NB4 (cell line): ENCODE results near the gene RBM5.

ENCODE experiments used
- DNase-seq: peaks from one replicate; pipeline ENCODE4 v3.0.0; 2010; ENCODE audit warnings: low read depth
- H3K4me3 ChIP-seq: one replicate; pipeline ENCODE4 v1.5.1; 2011; ENCODE audit warnings: mild to moderate bottlenecking, low read depth, low read length, moderate library complexity
- CTCF ChIP-seq: IDR thresholded peaks from one replicate; pipeline ENCODE4 v1.5.1; 2012; ENCODE audit warnings: low read depth, low read length
- MAX ChIP-seq: IDR thresholded peaks from 2 replicates; pipeline ENCODE4 v1.6.1; 2011; ENCODE audit warnings: low read depth, low read length
- MYC ChIP-seq: IDR thresholded peaks from 2 replicates; pipeline ENCODE4 v1.6.1; 2011; ENCODE audit warnings: low read depth, low read length
- POLR2A ChIP-seq: IDR thresholded peaks from 2 replicates; pipeline ENCODE4 v1.6.1; 2011; ENCODE audit warnings: mild to moderate bottlenecking; ENCODE audit not compliant: insufficient read length; ENCODE audit errors: extremely low read depth

The RBM5 gene

GRCh38 chr3:50126287-50127211 is 37.8 kb downstream of the RBM5 start:
- no peak for TF ChIP-seq CTCF
- TF ChIP-seq MYC: no peak
- TF ChIP-seq MAX: no peak
- H3K4me3 ChIP-seq: no peak overlapping the region
- no peak for DNase-seq

- H3K4me3 ChIP-seq: no peak overlapping the region
- DNase-seq: no peak
- no peak for TF ChIP-seq MYC
- TF ChIP-seq MAX: no peak
- no peak for TF ChIP-seq CTCF
- TF ChIP-seq POLR2A: no peak
Measured at GRCh38 chr3:50127251-50127691, 38.6 kb downstream of the RBM5 start.

- TF ChIP-seq MAX: no peak
- TF ChIP-seq POLR2A: no peak
- no peak for TF ChIP-seq MYC
- TF ChIP-seq CTCF: no peak
- H3K4me3 ChIP-seq: no peak overlapping the region
- DNase-seq: no peak
Measured at GRCh38 chr3:50128001-50128400, 39.3 kb downstream of the RBM5 start.

- TF ChIP-seq MAX: no peak
- TF ChIP-seq MYC: no peak
- no peak for TF ChIP-seq POLR2A
- no peak for TF ChIP-seq CTCF
- no peak for DNase-seq
- H3K4me3 ChIP-seq: no peak overlapping the region
Measured at GRCh38 chr3:50130436-50130835, 41.7 kb downstream of the RBM5 start.

- TF ChIP-seq CTCF (no peak), POLR2A (no peak), MAX (no peak), MYC (no peak)
- DNase-seq: no peak
- no peak overlapping the region for H3K4me3 ChIP-seq
Measured at GRCh38 chr3:50132421-50133282, 43.9 kb downstream of the RBM5 start.
